Umbilical cord (tissue), 2 donors: ENCODE results near the gene SBF2. TPM values are rescaled to one million over a fixed set of nuclear protein-coding genes. Genes with fewer than 3 reads are reported as not detected.
A peak's percentile ranks its signal among the peaks of the same experiment; 100 is the strongest.
"Not testable (repeated sequence)": the region's sequence is repeated elsewhere in the genome, so short reads cannot be mapped to it uniquely, and the experiment has no call there.

Experiments
- DNase-seq: peaks from one replicate; pipeline ENCODE4 v3.0.0-alpha.2; 2015; ENCODE audit warnings: low spot score
- total RNA-seq: library from RNA; depleted of rRNA; stranded (reverse); fragments of >200 nt; gene quantifications from one replicate; pipeline ENCODE4 v1.2.3, GENCODE V29; 2014; ENCODE audit warnings: low replicate concordance; ENCODE audit not compliant: insufficient read depth

SBF2 gene
- total RNA-seq, 1 donor from 2014 or later, result 85.7 TPM

DNA sequence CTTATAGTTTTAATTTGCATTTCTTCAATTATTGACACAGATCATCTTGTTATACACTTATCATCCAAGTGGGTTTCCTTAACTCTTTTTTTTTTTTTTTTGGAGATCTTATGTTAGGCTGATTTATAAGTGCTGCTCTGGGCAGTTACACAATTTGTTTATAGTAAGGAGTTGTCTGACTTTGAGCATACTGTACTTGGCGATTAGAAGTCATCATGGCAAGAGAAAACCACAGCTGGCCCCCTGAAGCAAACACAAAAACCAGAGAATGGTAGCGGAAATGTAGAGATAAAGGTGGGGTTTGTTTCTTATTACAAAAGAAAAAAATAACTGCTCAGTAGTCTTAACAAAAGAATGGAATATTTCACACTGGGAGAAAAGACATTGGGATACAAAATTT lies 337.5 kb downstream of the SBF2 start:
- no peak for DNase-seq

DNA sequence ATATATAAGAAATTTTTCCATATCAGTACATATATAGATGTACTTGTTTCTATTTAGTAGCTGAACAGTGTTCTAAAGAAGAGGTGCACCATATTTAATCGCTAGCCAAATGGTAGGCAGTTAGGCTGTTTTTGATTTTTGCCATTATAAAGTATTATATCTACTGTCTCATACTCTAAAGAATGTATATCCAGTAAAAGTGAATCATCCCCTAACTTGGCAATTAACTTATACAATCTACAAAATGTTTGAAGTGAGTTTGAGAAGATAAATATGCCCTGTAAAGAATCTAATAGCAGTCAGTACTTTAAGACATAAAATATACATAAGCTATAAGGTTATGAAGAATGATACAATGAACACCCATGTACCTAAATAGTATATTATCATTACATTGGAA lies 338.6 kb downstream of the SBF2 start:
- DNase-seq, result no peak

DNA sequence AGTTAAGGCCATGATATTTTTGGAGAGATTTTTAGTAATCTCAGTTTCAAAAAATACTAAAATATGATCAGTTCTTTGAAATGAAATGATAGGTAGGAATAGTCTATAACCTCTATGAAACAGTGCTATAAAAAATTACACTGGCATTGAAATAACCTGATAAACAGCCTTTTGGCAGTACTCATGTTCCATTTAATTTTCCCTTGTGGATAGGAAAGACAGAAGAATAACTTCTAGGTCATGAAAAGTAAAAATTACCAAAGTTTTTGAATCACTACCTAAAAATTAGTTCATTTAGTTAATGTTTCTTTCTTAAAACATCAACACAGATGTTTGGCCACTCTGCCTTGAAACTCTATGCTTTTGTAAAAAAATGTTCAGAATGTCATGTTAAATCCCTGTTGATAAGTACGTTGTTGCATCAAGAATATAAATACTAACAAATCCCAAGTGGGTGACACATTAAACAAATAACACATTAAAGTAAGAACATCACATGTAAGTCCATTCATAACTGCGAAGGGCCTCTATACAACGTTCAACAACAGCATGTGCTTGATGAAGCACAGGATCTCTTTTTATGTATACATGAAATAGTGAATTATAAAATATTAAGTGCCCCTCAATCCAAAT lies 339.9 kb downstream of the SBF2 start:
- DNase-seq, result peak; percentile 10

DNA sequence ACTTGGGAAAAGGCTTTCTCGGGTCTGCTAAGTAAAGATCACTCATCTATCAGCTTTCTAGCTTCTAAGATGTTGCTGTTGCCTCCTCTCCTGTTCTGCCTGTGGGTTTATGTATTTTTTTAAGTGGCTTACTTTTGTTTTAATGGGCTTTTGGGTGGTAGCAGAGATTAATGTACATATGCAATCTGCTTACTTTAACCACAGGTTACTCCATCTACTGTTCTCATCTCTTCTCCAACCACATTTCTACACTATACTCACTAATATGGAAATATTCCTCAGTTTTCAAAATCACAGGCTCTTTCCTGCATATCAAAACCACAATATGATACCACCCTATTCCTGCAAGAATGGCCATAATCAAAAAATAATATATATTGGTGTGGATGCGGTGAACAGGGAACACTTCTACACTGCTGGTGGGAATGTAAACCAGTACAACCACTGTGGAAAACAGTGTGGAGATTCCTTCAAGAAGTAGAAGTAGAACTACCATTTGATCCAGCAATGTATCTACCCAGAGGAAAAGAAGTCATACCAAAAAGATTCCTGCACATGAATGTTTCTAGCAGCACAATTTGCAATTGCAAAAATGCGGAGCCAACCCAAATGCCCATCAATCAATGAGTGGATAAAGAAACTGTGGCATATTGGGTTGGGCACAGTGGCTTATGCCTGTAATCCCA lies 341.4 kb downstream of the SBF2 start:
- DNase-seq, result no peak

DNA sequence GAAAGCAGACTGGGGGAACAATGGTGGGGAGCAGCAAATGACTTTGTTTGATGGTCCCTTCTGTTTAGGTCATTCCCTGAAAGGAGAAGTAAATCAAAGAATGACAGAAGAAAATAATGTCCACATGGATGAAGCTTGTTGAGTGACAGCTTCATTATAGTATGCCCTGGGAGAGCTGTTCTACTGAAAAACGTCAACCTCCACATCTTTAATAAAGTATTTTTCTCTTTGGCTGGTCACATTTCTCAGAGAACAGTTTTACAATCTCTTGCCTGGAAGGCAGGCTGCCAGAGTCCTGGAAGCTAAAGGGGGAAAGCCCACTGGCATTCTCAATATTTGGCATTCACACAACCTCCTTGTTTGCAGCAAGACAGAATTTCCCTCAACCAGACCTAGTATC lies 342.2 kb downstream of the SBF2 start:
- DNase-seq, result peak; percentile 74

DNA sequence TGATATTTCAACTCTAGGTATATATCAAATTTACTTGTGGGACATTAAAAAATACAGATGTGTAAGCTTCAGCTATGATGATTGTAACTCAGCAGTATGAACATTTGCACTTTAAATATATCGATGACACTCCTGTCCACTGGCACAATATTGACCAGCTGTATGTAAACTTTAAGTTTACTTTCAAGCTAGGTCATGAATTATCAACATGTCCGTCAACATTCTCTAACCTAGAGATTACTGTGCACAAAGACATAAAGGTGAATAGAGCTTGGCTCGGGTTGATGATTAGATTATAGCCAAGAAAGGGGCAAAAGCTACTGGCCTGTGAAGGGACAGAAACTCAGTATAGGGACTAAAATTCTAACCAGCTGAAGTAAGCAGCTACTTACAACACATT lies 343.6 kb downstream of the SBF2 start:
- no peak for DNase-seq

DNA sequence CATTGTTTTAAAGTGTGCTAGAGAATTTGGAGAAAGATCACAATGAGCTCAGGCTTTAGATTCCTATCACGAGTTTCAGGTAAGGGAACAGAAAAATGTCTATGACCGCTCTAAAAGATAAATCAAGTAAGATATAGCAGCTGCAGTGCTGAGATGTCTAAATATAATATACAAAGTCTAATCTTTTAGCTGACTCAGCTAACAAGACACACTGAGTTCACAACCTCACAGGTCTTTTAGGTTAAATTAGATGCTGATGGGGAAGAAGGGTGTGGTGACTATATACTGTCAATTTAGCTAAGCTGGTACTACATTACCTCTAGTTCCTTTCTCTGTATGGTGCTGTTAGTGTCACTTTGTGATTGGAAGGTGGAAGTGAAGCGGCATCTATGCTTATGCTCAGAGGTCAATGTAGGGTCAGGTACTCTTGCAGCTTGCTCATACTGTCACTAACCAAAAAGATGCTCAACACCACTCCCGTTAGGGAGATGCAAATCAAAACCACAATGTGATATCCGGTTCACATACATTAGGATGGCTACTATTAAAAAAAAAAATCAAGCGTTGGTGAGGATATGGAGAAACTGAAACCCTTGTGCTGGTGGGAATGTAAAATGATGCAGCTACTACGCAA lies 346.7 kb downstream of the SBF2 start:
- DNase-seq, result no peak

DNA sequence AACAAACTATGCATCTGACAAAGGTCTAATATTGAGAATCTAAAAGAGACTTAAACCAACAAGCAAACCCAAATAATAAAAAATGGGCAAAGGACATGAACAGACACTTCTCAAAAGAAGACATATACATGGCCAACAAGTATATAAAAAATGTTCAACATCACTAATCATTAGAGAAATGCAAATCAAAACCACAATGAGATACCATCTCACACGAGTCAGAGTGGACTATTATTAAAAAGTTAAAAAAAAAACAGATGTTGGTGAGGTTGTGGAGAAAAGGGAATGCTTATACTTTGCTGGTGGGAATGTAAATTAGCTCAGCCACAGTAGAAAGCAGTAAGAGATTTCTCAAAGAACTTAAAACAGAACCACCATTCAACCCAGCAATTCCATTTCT lies 348.3 kb downstream of the SBF2 start:
- not testable (repeated sequence) for DNase-seq

DNA sequence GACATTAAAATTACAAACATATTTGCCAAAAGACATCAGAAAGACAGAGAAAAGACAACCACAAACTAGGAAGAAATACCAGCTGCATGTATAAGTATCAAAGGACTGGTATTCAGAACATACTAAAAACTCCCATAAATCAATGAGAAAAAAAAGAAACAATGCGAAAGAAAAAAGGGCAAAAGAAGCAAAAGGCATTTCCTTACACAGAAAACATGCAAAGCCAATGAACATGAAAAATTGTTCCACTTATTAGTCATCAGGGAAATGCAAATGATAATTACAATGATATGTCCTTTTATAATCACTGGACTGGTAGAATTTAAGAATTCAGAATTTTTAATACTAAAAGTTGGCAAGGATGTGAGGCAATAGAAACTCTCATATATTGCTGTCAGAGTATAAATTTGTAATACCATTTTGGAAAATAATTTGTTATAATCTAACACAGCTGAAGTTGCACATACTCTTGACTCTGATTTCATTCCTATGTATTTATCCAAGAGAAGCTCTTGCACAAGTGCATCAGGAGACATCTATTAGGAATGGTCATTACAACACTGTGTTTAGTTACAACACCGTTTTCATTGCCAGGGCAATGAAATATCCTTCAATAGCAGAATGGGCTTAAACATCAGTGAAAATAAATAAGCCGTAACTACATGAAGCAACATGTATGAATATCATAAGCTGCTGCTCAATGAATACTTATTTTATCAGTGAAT lies 350.5 kb downstream of the SBF2 start:
- DNase-seq, result peak; percentile 17

DNA sequence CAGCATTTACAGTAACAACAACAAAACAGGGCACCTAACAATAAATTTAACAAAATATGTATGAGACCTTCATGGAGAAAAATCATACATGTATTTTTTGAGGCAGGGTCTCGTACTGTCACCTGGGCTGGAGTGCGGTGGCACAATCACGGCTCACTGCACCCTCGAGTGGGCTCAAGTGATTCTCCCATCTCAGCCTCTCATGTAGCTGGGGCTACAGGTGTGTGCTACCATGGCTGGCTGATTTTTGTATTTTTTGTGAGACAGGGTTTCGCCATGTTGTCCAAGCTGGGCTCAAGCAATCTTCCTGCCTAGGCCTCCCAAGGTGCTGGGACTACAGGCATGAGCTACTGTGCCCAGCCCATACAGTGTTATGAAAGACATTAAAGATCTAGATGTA lies 352.0 kb downstream of the SBF2 start:
- no peak for DNase-seq

DNA sequence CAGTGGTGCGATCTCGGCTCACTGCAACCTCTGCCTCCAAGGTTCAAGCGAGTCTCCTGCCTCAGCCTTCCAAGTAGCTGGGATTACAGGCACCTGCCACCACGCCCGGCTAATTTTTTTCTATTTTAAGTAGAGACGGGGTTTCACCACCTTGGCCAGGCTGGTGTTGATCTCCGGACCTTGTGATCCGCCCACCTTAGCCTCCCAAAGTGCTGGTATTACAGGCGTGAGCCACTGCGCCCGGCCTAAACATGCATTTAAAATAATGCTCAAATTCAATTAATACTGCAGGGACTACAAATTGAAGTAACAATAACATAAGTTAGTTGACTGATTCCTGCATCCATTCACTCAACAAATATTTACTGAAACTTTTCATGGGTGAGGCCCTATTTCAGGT lies 354.9 kb downstream of the SBF2 start:
- DNase-seq, result not testable (repeated sequence)

DNA sequence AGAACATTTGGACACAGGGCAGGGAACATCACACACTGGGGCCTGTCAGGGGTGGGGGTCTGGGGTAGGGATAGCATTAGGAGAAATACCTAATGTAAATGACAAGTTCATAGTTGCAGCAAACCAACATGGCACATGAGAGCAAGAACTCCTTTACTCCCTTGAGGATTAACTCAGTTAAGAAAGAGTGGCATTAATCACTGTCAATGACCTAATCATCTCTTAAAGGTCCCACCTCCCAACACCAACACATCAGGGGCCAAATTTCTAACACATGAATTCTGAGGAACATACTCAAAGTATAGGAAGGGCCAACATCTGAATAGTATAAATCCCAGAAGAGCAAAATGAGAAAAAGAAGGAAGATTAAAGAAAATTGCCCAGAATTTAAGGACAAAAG lies 357.3 kb downstream of the SBF2 start:
- no peak for DNase-seq

DNA sequence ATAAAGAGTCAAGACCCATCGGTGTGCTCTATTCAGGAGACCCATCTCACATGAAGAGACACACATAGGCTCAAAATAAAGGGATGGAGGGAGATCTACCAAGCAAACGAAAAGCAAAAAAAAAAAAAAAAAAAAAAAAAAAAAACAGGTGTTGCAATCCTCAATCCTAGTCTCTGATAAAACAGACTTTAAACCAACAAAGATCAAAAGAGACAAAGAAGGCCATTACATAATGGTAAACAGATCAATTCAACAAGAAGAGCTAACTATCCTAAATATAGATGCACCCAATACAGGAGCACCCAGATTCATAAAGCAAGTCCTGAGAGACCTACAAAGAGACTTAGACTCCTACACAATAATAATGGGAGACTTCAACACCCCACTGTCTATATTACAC lies 361.2 kb downstream of the SBF2 start:
- DNase-seq, result not testable (repeated sequence)

DNA sequence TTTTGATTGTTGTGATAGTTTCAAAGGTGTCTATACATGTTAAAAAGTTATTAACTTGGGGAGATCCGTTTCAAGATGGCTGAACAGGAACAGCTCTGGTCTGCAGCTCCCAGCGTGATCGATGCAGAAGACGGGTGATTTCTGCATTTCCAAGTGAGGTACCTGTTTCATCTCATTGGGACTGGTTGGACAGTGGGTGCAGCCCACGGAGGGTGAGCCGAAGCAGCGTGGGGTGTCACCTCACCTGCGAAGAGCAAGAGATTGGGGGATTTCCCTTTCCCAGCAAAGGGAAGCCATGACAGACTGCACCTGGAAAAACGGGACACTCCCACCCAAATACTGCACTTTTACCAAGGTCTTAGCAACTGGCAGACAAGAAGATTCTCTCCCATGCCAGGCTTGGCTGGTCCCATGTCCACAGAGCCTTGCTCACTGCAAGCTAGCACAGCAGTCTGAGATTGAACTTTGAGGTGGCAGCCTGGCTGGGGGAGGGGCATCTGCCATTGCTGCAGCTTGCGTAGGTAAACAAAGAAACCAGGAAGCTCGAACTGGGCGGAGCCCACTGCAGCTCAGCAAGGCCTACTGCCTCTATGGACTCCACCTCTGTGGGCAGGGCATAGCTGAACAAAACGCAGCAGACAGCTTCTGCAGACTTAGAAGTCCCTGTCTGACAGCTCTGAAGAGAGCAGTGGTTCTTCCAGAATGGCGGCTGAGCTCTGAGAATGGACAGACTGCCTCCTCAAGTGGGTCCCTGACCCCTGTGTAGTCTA lies 363.3 kb downstream of the SBF2 start:
- DNase-seq, result not testable (repeated sequence)

DNA sequence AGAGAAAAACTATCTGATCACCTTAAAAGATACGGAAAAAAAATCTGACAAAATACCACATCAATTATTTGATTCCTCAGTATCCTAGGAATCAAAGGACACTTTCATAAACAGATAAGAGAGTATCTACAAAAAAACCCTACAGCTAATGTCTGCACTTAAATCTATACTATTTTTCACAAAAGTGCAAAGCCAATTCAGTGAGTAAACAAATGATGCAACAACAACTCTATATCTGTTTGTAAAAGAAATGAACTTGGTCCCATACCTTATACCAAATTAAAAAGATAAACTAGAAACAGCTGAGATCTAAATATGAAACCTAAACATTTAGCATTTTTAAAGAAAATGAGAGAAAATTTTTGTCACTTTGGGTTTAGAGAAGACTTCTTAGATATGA lies 366.3 kb downstream of the SBF2 start:
- DNase-seq, result no peak

DNA sequence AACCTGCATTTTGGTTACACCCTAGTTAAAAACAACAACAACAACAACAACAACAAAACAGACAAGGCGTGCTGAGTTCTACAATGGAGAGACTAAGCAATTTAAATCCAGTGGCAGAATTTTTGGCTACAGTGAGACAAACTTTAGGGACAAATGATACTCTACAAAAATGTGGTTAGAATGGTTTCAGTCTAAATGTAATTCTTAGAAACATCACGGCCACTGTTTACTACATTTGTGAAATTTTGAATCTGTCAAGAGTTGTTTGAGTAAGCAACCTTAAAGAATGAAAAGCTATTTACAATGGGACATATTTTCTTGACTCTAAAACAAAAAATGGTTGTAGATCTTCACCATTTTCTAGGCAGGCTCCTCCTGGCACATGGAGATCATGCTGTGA lies 370.7 kb downstream of the SBF2 start:
- DNase-seq, result no peak

DNA sequence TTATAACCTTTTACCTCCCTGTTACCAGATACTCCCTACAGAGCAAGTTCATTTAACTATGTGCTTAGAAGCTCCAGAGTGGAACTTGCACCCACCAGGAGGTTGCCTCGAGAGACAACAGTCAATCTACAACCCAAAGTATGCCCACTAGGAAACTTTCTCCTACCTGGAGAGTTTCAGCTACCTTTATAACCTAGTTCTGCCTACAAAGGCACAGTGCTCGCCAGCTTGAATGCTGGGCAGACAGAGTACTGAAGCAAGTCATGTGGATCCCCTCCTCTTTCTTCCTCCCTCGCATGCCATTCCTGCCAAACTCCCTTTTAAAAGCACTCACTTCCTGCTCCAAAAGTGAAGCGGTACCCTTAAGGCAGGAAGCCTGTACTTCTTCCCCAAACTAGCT lies 371.2 kb downstream of the SBF2 start:
- DNase-seq, result peak; percentile 31

DNA sequence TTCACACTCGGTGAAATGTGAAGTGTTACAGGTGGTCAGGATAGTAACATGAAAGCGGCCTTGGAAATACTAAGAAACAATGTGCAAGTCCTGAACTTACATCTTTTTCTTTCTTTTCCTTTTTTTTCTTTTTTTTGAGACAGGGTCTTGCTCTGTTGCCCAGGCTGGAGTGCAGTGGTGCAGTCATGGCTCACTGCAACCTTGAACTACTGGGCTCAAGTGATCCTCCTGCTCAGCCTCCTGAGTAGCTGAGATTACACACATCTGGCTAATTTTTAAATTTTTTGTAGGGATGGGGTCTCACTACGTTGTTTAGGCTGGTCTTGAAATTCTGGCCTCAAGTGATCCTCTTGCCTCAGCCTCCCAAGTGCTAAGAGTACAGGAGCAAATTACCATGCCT lies 377.5 kb downstream of the SBF2 start:
- no peak for DNase-seq

DNA sequence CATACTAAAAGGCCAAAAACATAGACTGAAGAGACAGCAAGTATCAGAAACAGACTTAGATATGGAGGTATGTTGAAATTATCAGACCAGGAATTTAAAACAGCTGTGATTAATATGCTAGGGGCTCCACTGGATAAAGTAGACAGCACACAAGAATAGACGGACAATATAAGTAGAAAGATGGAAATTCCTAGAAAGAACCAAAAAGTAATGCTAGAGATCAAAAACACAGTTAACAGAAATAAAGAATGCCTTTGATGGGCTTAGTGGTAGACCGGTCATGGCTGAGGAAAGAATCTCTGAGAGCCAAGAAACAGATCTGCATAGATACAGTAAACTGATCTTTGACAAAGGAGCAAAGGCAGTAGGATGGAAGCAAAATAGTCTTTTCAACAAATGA lies 380.0 kb downstream of the SBF2 start:
- peak; percentile 75 for DNase-seq

DNA sequence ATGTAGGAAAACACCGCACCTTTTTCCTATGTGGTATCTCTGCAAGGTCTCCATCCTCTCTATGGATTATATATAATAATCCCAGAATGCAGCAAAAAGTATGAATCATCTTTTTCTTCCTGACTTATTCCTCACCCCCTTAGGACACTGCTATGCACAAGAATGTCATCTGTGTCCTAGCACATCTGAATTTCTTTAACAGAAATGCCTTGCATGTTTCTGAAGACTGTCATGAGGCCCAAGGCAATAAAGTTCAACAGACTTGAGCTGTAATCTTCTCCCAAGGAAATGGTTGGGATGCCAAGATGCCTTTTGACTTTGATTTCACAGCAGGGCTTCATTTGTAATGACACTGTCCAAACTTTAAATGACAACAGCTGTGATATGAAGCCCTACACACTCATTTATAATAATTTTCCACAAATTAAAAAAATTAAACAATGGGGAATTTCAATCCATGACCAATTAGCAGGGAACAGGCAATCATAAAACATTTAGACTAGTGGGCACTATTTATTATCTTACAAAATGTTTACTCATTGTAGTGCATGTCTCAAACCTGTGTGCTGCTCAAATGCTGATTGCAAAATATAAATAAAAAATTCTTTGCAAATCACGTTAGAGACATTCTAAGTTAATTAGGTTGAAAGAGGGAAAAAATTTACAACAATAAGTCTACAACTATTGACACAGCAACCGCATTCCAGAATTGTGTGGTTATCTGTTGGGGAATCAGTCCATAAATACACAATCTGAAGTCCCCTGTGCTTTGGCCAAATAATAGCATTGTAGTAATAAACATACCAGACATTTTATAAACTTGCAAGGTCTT lies 387.8 kb downstream of the SBF2 start:
- peak; percentile 83 for DNase-seq

DNA sequence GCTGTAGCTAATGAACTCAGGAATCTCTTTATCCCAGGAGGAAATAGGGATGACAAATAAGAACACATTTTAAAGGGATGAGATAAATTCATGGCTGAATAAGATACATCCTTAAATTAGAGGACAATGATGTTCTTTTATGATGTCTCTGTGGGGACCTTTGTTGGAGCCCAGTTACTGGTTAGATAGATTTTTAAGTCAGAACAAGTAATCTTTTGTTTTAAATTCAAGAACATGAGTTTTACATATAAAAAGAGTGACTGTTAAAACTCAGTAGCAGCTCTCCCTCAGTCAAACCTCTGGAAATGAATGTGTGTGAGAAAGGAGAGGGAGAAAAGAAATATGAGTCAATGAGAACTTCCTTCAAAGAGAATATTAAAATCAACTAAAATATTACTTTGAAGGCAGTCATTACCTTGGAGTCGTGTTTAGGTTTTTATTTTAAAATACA lies 388.5 kb downstream of the SBF2 start:
- DNase-seq, result no peak
